ENCODE measurements around the gene MED9.

- no peak for TF ChIP-seq YY1 (IDR thresholded peaks at IDR 0.05; ENCODE audit: low read depth)
- no peak for TF ChIP-seq PBX3 (IDR thresholded peaks at IDR 0.05)
- no peak for TF ChIP-seq CTCF (IDR thresholded peaks at IDR 0.05)
- no peak for TF ChIP-seq TAF1 (IDR thresholded peaks at IDR 0.05; ENCODE audit: borderline replicate concordance, low read depth, low read length)
- no peak for TF ChIP-seq NRF1 (IDR thresholded peaks at IDR 0.05; ENCODE audit: low read depth, low read length)
- TF ChIP-seq RAD21 (IDR thresholded peaks at IDR 0.05; ENCODE audit: low read length): no peak
Measured at GRCh38 chr17:17507465-17508011, 30.7 kb downstream of the MED9 start.
